HepG2 (cell line): ENCODE data around the gene PDGFA. TPM values are rescaled to one million over a fixed set of nuclear protein-coding genes. Genes with fewer than 3 reads are reported as not detected.
A peak's percentile ranks its signal among the peaks of the same experiment; 100 is the strongest.

ENCODE experiments used
- EEA1 ChIP-seq: sonication (generic); formaldehyde crosslinking; IDR thresholded peaks from 2 replicates; pipeline ENCODE4 v1.5.1; 2020; ENCODE audit warnings: mild to moderate bottlenecking, missing genetic modification reagents, borderline replicate concordance
- HNRNPL ChIP-seq: fragments of 200-400 bp; formaldehyde crosslinking; IDR thresholded peaks from 2 replicates; pipeline ENCODE4 v1.6.1; 2017; ENCODE audit warnings: mild to moderate bottlenecking, low read depth, low read length
- HOXD1 ChIP-seq: sonication (generic); formaldehyde crosslinking; IDR thresholded peaks from 2 replicates; pipeline ENCODE4 v1.5.0; 2020; ENCODE audit warnings: missing genetic modification reagents
- KLF15 ChIP-seq: sonication (generic); formaldehyde crosslinking; IDR thresholded peaks from 2 replicates; pipeline ENCODE4 v1.8.1; 2023; ENCODE audit warnings: borderline replicate concordance, mild to moderate bottlenecking, inconsistent platforms, missing genetic modification reagents, mixed read lengths
- NCOA2 ChIP-seq: sonication (generic); formaldehyde crosslinking; IDR thresholded peaks from 2 replicates; pipeline ENCODE4 v1.8.0; 2022; ENCODE audit warnings: inconsistent platforms
- RXRB ChIP-seq: IDR thresholded peaks from 2 replicates; pipeline ENCODE4 v1.6.1; 2016; ENCODE audit warnings: borderline replicate concordance, missing genetic modification reagents, missing compliant biosample characterization
- WIZ ChIP-seq: sonication (generic); formaldehyde crosslinking; IDR thresholded peaks from 2 replicates; pipeline ENCODE4 v1.5.1; 2020; ENCODE audit warnings: mild to moderate bottlenecking, missing genetic modification reagents
- ZBTB20 ChIP-seq: sonication (generic); formaldehyde crosslinking; IDR thresholded peaks from 2 replicates; pipeline ENCODE4 v1.8.1; 2023; ENCODE audit warnings: missing genetic modification reagents, low read depth, mild to moderate bottlenecking, borderline replicate concordance
- ZMAT3 ChIP-seq: sonication (generic); formaldehyde crosslinking; conservative IDR thresholded peaks from 2 replicates; pipeline ENCODE4 v1.7.0; 2021; ENCODE audit warnings: missing genetic modification reagents
- ZNF224 ChIP-seq: sonication (generic); formaldehyde crosslinking; IDR thresholded peaks from 2 replicates; pipeline ENCODE4 v1.5.0; 2020; ENCODE audit warnings: mild to moderate bottlenecking, missing genetic modification reagents
- ZNF543 ChIP-seq: sonication (generic); formaldehyde crosslinking; IDR thresholded peaks from 2 replicates; pipeline ENCODE4 v1.4.0; 2020; ENCODE audit warnings: mild to moderate bottlenecking, missing genetic modification reagents
- ZNF614 ChIP-seq: IDR thresholded peaks from 2 replicates; pipeline ENCODE4 v1.6.1; 2018; ENCODE audit warnings: missing biosample characterization, missing genetic modification reagents, inconsistent platforms, borderline replicate concordance
- polyA plus RNA-seq, 8 experiments: library from polyadenylated mRNA; depleted of rRNA in 3 of 8; stranded (reverse) in 7 of 8; unstranded in 1 of 8; fragments of >200 nt; fragmentation: Illumina TruSeq in 4 of 8; extraction: Trizol in 4 of 8; gene quantifications; 2 replicates each; pipeline versions ENCODE4 v1.2.1 to v1.2.3, GENCODE V29; 2011 to 2016; ENCODE audit warnings: low read depth in 4 of 8, missing spikeins in 1 of 8, mixed read lengths in 1 of 8; ENCODE audit not compliant: insufficient read depth in 1 of 8
- total RNA-seq, 5 experiments: library from RNA; depleted of rRNA; stranded (reverse); fragments of >200 nt; fragmentation: Illumina TruSeq; extraction: Trizol; gene quantifications; 2 replicates each; pipeline ENCODE4 v1.2.3, GENCODE V29; 2016; ENCODE audit warnings: low read depth in 1 of 5
- TF ChIP-seq, protein P1 (sequence below): sonication (generic); formaldehyde crosslinking; IDR thresholded peaks from 2 replicates; pipeline ENCODE4 v1.4.0; 2020; ENCODE audit warnings: missing genetic modification reagents
- TF ChIP-seq, protein P2 (sequence below): sonication (generic); formaldehyde crosslinking; IDR thresholded peaks from 2 replicates; pipeline ENCODE4 v1.4.0; 2020; ENCODE audit warnings: missing genetic modification reagents
- TF ChIP-seq, protein P3 (sequence below): sonication (generic); formaldehyde crosslinking; IDR thresholded peaks from 2 replicates; pipeline ENCODE4 v1.5.0; 2020; ENCODE audit warnings: mild to moderate bottlenecking, missing genetic modification reagents, moderate library complexity
- TF ChIP-seq, protein P4 (sequence below), 2 experiments: sonication (generic) in 1 of 2; formaldehyde crosslinking in 1 of 2; IDR thresholded peaks; 2 replicates each; pipeline versions ENCODE4 v1.6.1 to v1.9.0; 2014 to 2022; ENCODE audit warnings: antibody characterized with exemption in 1 of 2, borderline replicate concordance in 1 of 2, inconsistent platforms in 1 of 2, low read depth in 1 of 2, missing genetic modification reagents in 1 of 2

Gene PDGFA
- total and polyA plus RNA-seq, 2 of the 13 experiments (the other 11 are each of a cell fraction or from before 2014, with no cell fraction given) = 1.5 to 3.4 TPM

DNA sequence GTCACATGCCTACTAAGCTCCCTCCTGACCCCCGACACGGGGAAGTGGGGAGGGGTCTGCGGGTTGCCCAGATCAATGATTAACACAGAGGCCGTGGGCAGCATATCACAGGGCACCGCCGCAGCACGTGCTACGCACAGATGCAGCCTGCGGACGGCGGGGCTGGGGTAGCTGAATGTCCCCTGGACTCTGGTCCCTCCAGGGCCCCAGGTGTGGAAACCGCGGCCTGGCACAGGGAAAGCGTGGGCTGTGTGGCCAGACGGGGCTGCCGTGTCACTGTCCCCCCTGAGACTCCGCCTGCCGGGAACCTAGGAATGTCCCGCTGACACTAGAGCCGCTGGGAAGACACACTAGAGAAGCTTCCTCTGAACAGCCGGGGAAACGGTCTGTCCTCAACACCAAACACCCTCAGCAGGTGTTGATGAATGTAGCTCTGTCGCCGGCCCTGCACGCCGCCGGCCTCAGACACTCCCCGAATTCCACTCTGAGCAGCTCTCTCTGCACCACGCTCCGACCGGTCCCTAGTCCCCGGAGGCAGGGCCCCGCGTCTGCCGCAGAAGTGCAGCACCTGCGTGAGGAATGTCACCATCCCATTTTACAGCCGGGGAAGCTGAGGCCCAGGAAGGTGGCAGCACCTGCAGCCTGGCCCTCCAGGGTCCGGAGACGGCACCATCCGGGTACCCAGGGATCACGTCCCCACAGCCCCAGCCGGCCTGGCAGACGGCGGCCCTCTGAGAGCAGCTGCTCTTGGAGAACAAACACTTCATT lies 33.4 kb upstream of the PDGFA start (continued):
- TF ChIP-seq ZBTB20 (CRISPR knock-in tag) (peak; percentile 46; the same call in 1 of the 2 replicates), ZNF543 (CRISPR knock-in tag) (0 out of 2 replicates have a peak, but pooled peaks have one; percentile 42), HNRNPL (peak; percentile 51; the same call in 1 of the 2 replicates), HOXD1 (CRISPR knock-in tag) (no peak), EEA1 (CRISPR knock-in tag) (0 out of 2 replicates have a peak, but pooled peaks have one; percentile 66), WIZ (CRISPR knock-in tag) (no peak; the same call in 1 of the 2 replicates), KLF15 (CRISPR knock-in tag) (no peak), RXRB (peak; percentile 40; the same call in 1 of the 2 replicates), ZMAT3 (CRISPR knock-in tag) (no peak), ZNF614 (no peak), ZNF224 (CRISPR knock-in tag) (no peak; the same call in 1 of the 2 replicates), NCOA2 (CRISPR knock-in tag) (peak; percentile 43; the same call in 1 of the 2 replicates)
- TF ChIP-seq, protein P1, sequence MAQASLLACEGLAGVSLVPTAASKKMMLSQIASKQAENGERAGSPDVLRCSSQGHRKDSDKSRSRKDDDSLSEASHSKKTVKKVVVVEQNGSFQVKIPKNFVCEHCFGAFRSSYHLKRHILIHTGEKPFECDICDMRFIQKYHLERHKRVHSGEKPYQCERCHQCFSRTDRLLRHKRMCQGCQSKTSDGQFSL (CRISPR knock-in tag) = no peak
- TF ChIP-seq, protein P2, sequence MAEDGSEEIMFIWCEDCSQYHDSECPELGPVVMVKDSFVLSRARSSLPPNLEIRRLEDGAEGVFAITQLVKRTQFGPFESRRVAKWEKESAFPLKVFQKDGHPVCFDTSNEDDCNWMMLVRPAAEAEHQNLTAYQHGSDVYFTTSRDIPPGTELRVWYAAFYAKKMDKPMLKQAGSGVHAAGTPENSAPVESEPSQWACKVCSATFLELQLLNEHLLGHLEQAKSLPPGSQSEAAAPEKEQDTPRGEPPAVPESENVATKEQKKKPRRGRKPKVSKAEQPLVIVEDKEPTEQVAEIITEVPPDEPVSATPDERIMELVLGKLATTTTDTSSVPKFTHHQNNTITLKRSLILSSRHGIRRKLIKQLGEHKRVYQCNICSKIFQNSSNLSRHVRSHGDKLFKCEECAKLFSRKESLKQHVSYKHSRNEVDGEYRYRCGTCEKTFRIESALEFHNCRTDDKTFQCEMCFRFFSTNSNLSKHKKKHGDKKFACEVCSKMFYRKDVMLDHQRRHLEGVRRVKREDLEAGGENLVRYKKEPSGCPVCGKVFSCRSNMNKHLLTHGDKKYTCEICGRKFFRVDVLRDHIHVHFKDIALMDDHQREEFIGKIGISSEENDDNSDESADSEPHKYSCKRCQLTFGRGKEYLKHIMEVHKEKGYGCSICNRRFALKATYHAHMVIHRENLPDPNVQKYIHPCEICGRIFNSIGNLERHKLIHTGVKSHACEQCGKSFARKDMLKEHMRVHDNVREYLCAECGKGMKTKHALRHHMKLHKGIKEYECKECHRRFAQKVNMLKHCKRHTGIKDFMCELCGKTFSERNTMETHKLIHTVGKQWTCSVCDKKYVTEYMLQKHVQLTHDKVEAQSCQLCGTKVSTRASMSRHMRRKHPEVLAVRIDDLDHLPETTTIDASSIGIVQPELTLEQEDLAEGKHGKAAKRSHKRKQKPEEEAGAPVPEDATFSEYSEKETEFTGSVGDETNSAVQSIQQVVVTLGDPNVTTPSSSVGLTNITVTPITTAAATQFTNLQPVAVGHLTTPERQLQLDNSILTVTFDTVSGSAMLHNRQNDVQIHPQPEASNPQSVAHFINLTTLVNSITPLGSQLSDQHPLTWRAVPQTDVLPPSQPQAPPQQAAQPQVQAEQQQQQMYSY (CRISPR knock-in tag) = no peak
- TF ChIP-seq, protein P3, sequence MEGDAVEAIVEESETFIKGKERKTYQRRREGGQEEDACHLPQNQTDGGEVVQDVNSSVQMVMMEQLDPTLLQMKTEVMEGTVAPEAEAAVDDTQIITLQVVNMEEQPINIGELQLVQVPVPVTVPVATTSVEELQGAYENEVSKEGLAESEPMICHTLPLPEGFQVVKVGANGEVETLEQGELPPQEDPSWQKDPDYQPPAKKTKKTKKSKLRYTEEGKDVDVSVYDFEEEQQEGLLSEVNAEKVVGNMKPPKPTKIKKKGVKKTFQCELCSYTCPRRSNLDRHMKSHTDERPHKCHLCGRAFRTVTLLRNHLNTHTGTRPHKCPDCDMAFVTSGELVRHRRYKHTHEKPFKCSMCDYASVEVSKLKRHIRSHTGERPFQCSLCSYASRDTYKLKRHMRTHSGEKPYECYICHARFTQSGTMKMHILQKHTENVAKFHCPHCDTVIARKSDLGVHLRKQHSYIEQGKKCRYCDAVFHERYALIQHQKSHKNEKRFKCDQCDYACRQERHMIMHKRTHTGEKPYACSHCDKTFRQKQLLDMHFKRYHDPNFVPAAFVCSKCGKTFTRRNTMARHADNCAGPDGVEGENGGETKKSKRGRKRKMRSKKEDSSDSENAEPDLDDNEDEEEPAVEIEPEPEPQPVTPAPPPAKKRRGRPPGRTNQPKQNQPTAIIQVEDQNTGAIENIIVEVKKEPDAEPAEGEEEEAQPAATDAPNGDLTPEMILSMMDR (CRISPR knock-in tag) = no peak
- TF ChIP-seq, protein P4, sequence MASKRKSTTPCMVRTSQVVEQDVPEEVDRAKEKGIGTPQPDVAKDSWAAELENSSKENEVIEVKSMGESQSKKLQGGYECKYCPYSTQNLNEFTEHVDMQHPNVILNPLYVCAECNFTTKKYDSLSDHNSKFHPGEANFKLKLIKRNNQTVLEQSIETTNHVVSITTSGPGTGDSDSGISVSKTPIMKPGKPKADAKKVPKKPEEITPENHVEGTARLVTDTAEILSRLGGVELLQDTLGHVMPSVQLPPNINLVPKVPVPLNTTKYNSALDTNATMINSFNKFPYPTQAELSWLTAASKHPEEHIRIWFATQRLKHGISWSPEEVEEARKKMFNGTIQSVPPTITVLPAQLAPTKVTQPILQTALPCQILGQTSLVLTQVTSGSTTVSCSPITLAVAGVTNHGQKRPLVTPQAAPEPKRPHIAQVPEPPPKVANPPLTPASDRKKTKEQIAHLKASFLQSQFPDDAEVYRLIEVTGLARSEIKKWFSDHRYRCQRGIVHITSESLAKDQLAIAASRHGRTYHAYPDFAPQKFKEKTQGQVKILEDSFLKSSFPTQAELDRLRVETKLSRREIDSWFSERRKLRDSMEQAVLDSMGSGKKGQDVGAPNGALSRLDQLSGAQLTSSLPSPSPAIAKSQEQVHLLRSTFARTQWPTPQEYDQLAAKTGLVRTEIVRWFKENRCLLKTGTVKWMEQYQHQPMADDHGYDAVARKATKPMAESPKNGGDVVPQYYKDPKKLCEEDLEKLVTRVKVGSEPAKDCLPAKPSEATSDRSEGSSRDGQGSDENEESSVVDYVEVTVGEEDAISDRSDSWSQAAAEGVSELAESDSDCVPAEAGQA (IDR thresholded peaks at IDR 0.05; ENCODE audit: low read depth) = no peak
- TF ChIP-seq, protein P4 (CRISPR knock-in tag; IDR thresholded peaks at IDR 0.05; ENCODE audit: borderline replicate concordance) = no peak
